SK-N-SH (cell line): ENCODE data around the gene C15orf39. TPM values are rescaled to one million over a fixed set of nuclear protein-coding genes. Genes with fewer than 3 reads are reported as not detected.
A peak's percentile ranks its signal among the peaks of the same experiment; 100 is the strongest.

Experiments
- CTCF ChIA-PET: fragments of 300-600, 350-600 bp; formaldehyde crosslinking; extraction: SDS; loops from one replicate; lab custom pipeline; 2021; lab: Yijun Ruan, JAX
- POLR2A ChIA-PET: fragments of 350-600 bp; sonication (Branson Sonifier 250); formaldehyde crosslinking; extraction: SDS; loops from one replicate; lab custom pipeline; 2020; ENCODE audit warnings: antibody characterized with exemption, inconsistent platforms; lab: Yijun Ruan, JAX
- DNase-seq: peaks from one replicate; pipeline ENCODE4 v3.0.0; 2012
- H2AFZ ChIP-seq: fragments of 200-600 bp; sonication (generic); 2 replicates; pipeline ENCODE4 v1.8.1; 2016; ENCODE audit warnings: antibody characterized with exemption, mild to moderate bottlenecking, low read depth
- H3F3A ChIP-seq: fragments of 200-600 bp; sonication (generic); replicated peaks from 2 replicates; pipeline ENCODE3; 2016; ENCODE audit warnings: antibody characterized with exemption, mild to moderate bottlenecking; ENCODE audit not compliant: insufficient read depth
- H3K27ac ChIP-seq, 2 experiments: fragments of 200-500 bp in 1 of 2; fragments of 200-600 bp in 1 of 2; sonication (Bioruptor generic) in 1 of 2; sonication (generic), shearing (Covaris generic) in 1 of 2; 2 replicates each; pipeline versions ENCODE4 v1.5.1 to v1.6.1; 2014 to 2016; ENCODE audit warnings: low read depth in 2 of 2, inconsistent platforms in 1 of 2, low read length in 1 of 2, mild to moderate bottlenecking in 1 of 2, mixed read lengths in 1 of 2
- H3K27me3 ChIP-seq: fragments of 200-600 bp; sonication (generic), shearing (Covaris generic); 2 replicates; pipeline ENCODE4 v1.6.1; 2016; ENCODE audit warnings: mixed run types; ENCODE audit not compliant: insufficient read depth
- H3K36me3 ChIP-seq, 2 experiments: fragments of 200-500 bp in 1 of 2; fragments of 200-600 bp in 1 of 2; sonication (Bioruptor generic) in 1 of 2; sonication (generic) in 1 of 2; replicated peaks in 1 of 2; 2 replicates each; pipeline versions ENCODE3 to v1.5.1; 2014 to 2016; ENCODE audit warnings: low read length in 1 of 2, mild to moderate bottlenecking in 1 of 2; ENCODE audit not compliant: insufficient read depth in 2 of 2, control insufficient read depth in 1 of 2
- H3K4me1 ChIP-seq, 2 experiments: fragments of 200-500 bp in 1 of 2; fragments of 200-600 bp in 1 of 2; sonication (Bioruptor generic) in 1 of 2; sonication (generic), shearing (Covaris generic) in 1 of 2; 2 replicates each; pipeline versions ENCODE4 v1.5.1 to v1.6.1; 2014 to 2016; ENCODE audit warnings: low read depth in 1 of 2, low read length in 1 of 2, mixed run types in 1 of 2; ENCODE audit not compliant: insufficient read depth in 2 of 2, control insufficient read depth in 1 of 2
- H3K4me2 ChIP-seq: fragments of 200-600 bp; sonication (generic), shearing (Covaris generic); 2 replicates; pipeline ENCODE4 v1.6.1; 2017; ENCODE audit warnings: mixed run types
- H3K4me3 ChIP-seq, 2 experiments: fragments of 200-500 bp in 1 of 2; fragments of 200-600 bp in 1 of 2; sonication (Bioruptor generic) in 1 of 2; sonication (generic), shearing (Covaris generic) in 1 of 2; 2 replicates each; pipeline versions ENCODE4 v1.5.1 to v1.8.1; 2014 to 2016; ENCODE audit warnings: low read depth in 2 of 2, inconsistent platforms in 1 of 2, low read length in 1 of 2, mild to moderate bottlenecking in 1 of 2, mixed read lengths in 1 of 2, moderate library complexity in 1 of 2
- H3K79me2 ChIP-seq: fragments of 200-600 bp; sonication (generic); 2 replicates; pipeline ENCODE4 v1.8.1; 2017; ENCODE audit warnings: mild to moderate bottlenecking; ENCODE audit not compliant: insufficient read depth
- H3K9ac ChIP-seq: fragments of 200-600 bp; sonication (generic); 2 replicates; pipeline ENCODE4 v1.6.1; 2017; ENCODE audit warnings: mixed run types
- H3K9me2 ChIP-seq: fragments of 200-600 bp; sonication (generic); 2 replicates; pipeline ENCODE4 v1.6.1; 2017; ENCODE audit warnings: mixed run types
- H3K9me3 ChIP-seq: fragments of 200-600 bp; sonication (generic); 2 replicates; pipeline ENCODE4 v1.6.1; 2017; ENCODE audit warnings: mixed run types, mild to moderate bottlenecking, moderate library complexity
- H4K20me1 ChIP-seq: fragments of 200-600 bp; sonication (generic); 2 replicates; pipeline ENCODE4 v1.6.1; 2017; ENCODE audit warnings: mild to moderate bottlenecking, mixed run types; ENCODE audit not compliant: insufficient read depth
- CHD2 ChIP-seq: fragments of 150-350 bp; IDR thresholded peaks from 2 replicates; pipeline ENCODE4 v1.6.1; 2018; ENCODE audit warnings: low read length; ENCODE audit not compliant: partially characterized antibody
- ELF1 ChIP-seq: IDR thresholded peaks from 2 replicates; pipeline ENCODE4 v1.4.0; 2012
- EP300 ChIP-seq, 2 experiments: IDR thresholded peaks; 2 replicates each; pipeline versions ENCODE4 v1.4.0 to v1.6.1; 2012; ENCODE audit warnings: borderline replicate concordance in 1 of 2, low read depth in 1 of 2, low read length in 1 of 2
- EZH2phosphoT487 ChIP-seq: fragments of 200-600 bp; sonication (generic); IDR thresholded peaks from 2 replicates; pipeline ENCODE4 v1.6.1; 2017; ENCODE audit warnings: low read depth, mixed run types, mild to moderate bottlenecking, antibody characterized with exemption, moderate library complexity, borderline replicate concordance
- FOXJ3 ChIP-seq: sonication (generic); formaldehyde crosslinking; IDR thresholded peaks from 2 replicates; pipeline ENCODE4 v1.5.1; 2020; ENCODE audit warnings: mild to moderate bottlenecking, missing genetic modification reagents
- FOXM1 ChIP-seq: IDR thresholded peaks from 2 replicates; pipeline ENCODE4 v1.4.0; 2012; ENCODE audit warnings: low read depth, mild to moderate bottlenecking
- GABPA ChIP-seq: IDR thresholded peaks from 2 replicates; pipeline ENCODE4 v1.4.0; 2012; ENCODE audit warnings: low read depth, mild to moderate bottlenecking
- GATA2 ChIP-seq: sonication (generic); formaldehyde crosslinking; IDR thresholded peaks from 2 replicates; pipeline ENCODE4 v1.5.0; 2020; ENCODE audit warnings: mild to moderate bottlenecking, missing genetic modification reagents
- JUND ChIP-seq: IDR thresholded peaks from 2 replicates; pipeline ENCODE4 v1.4.0; 2012
- MEF2A ChIP-seq: IDR thresholded peaks from 2 replicates; pipeline ENCODE4 v1.4.0; 2012; ENCODE audit warnings: low read depth, borderline replicate concordance
- MXI1 ChIP-seq: IDR thresholded peaks from 2 replicates; pipeline ENCODE4 v1.6.1; 2012; ENCODE audit warnings: mild to moderate bottlenecking, low read depth, low read length, improper control_type of control experiment
- NFIC ChIP-seq: IDR thresholded peaks from 2 replicates; pipeline ENCODE4 v1.4.0; 2012; ENCODE audit warnings: borderline replicate concordance
- RAD21 ChIP-seq: IDR thresholded peaks from 2 replicates; pipeline ENCODE4 v1.6.1; 2012; ENCODE audit warnings: mild to moderate bottlenecking, low read length
- RCOR1 ChIP-seq: fragments of 150-350 bp; IDR thresholded peaks from 2 replicates; pipeline ENCODE4 v1.6.1; 2017; ENCODE audit warnings: antibody characterized with exemption, low read length
- RFX5 ChIP-seq: IDR thresholded peaks from 2 replicates; pipeline ENCODE4 v1.6.1; 2012; ENCODE audit warnings: mild to moderate bottlenecking, improper control_type of control experiment, low read length
- WGBS: methylation state at CpG from one replicate; pipeline ENCODE4 v1.1.6; 2017; ENCODE audit warnings: low lambda C conversion rate; 5-methylcytosine and 5-hydroxymethylcytosine counted together
- polyA plus RNA-seq, 3 experiments: library from polyadenylated mRNA; depleted of rRNA; stranded (reverse); fragments of >200 nt; gene quantifications; 2 replicates each; pipeline ENCODE4 v1.2.3, GENCODE V29; 2012
- TF ChIP-seq, protein P1 (sequence below): fragments of 150-350 bp; IDR thresholded peaks from 2 replicates; pipeline ENCODE4 v1.6.1; 2016; ENCODE audit warnings: mild to moderate bottlenecking, low read depth, low read length
- TF ChIP-seq, protein P2 (sequence below): IDR thresholded peaks from 2 replicates; pipeline ENCODE4 v1.6.1; 2012; ENCODE audit warnings: mild to moderate bottlenecking, low read depth, low read length, moderate library complexity
- TF ChIP-seq, protein P3 (sequence below): IDR thresholded peaks from 2 replicates; pipeline ENCODE4 v1.4.0; 2012; ENCODE audit warnings: low read depth

Gene C15orf39
- polyA plus RNA-seq, 1 of the 3 experiments (the other 2 are of a cell fraction): 2.5 TPM

DNA sequence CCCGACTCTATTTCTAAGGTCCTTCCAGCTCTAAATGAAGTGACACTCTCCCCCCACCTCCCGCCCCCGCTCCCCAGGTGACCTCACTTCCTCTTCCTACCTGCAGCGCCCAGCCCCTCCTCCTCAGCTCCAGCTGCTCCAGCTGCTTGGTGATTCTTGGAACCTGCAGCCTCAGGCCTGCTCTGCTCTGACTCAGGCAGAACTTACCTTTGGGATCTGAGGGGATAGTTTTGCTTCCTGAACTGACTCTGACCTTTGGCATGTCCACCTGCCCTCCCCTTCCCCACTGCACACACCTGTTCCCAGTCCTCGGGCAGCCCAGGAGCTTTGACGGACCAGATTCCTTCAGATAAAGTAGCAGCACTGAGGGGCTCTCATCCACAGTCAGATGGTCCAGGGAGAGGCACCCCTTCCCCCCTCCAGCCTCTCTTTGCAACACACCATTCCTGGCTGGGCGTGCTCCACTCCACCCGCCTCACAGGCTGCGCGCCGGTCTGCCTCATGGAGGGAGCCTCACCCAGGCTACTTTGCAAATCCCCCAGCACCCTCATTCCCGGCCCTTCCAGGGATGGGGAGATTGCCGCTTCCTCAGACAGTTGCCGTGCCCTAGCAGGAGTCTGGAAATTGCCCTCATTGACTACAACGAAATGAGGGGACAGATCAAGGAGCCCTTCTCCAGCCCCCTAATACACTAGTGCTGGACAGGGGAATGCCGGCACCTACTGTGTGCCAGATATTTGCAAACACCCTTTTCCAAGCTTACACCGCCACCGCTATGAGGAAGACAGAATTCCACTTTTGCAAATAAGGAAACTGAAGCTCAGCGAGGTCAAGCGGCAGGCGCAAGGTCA lies 692 bp upstream of the C15orf39 start:
- no peaks in the 10 kb centered on the region for H3K27me3 ChIP-seq
- peaks cover 9 to 39% of the 10 kb centered on the region in 2 experiments; a peak in 1 of 4 replicates for H3K4me1 ChIP-seq
- H3K9ac ChIP-seq: peak overlapping the region; percentile 50
- no peak for TF ChIP-seq RFX5
- TF ChIP-seq MXI1: no peak
- no peak for TF ChIP-seq JUND
- no peak for TF ChIP-seq GATA2
- TF ChIP-seq RAD21: no peak
- TF ChIP-seq, protein P1, sequence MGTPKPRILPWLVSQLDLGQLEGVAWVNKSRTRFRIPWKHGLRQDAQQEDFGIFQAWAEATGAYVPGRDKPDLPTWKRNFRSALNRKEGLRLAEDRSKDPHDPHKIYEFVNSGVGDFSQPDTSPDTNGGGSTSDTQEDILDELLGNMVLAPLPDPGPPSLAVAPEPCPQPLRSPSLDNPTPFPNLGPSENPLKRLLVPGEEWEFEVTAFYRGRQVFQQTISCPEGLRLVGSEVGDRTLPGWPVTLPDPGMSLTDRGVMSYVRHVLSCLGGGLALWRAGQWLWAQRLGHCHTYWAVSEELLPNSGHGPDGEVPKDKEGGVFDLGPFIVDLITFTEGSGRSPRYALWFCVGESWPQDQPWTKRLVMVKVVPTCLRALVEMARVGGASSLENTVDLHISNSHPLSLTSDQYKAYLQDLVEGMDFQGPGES: no peak
- TF ChIP-seq GABPA: no peak
- TF ChIP-seq, protein P2, sequence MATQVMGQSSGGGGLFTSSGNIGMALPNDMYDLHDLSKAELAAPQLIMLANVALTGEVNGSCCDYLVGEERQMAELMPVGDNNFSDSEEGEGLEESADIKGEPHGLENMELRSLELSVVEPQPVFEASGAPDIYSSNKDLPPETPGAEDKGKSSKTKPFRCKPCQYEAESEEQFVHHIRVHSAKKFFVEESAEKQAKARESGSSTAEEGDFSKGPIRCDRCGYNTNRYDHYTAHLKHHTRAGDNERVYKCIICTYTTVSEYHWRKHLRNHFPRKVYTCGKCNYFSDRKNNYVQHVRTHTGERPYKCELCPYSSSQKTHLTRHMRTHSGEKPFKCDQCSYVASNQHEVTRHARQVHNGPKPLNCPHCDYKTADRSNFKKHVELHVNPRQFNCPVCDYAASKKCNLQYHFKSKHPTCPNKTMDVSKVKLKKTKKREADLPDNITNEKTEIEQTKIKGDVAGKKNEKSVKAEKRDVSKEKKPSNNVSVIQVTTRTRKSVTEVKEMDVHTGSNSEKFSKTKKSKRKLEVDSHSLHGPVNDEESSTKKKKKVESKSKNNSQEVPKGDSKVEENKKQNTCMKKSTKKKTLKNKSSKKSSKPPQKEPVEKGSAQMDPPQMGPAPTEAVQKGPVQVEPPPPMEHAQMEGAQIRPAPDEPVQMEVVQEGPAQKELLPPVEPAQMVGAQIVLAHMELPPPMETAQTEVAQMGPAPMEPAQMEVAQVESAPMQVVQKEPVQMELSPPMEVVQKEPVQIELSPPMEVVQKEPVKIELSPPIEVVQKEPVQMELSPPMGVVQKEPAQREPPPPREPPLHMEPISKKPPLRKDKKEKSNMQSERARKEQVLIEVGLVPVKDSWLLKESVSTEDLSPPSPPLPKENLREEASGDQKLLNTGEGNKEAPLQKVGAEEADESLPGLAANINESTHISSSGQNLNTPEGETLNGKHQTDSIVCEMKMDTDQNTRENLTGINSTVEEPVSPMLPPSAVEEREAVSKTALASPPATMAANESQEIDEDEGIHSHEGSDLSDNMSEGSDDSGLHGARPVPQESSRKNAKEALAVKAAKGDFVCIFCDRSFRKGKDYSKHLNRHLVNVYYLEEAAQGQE: no peak
- TF ChIP-seq, protein P3, sequence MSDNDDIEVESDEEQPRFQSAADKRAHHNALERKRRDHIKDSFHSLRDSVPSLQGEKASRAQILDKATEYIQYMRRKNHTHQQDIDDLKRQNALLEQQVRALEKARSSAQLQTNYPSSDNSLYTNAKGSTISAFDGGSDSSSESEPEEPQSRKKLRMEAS: no peak
- no peak for TF ChIP-seq EP300 (IDR thresholded peaks at IDR 0.05; ENCODE audit: borderline replicate concordance in 1 of 2, low read depth in 1 of 2, low read length in 1 of 2)
- no peak for TF ChIP-seq RCOR1
- TF ChIP-seq NFIC: no peak
- no peak for TF ChIP-seq CHD2
- no peak for TF ChIP-seq FOXJ3
- TF ChIP-seq EZH2phosphoT487: no peak
- TF ChIP-seq FOXM1: no peak
- TF ChIP-seq MEF2A: no peak
- TF ChIP-seq ELF1: no peak
- H3K36me3 ChIP-seq: no peaks in the 10 kb centered on the region
- peak overlapping the region; percentile 74 to 83 for H3K4me3 ChIP-seq
- CTCF ChIA-PET: interaction anchor here (0.6 to 3.7 kb wide), 28 partner anchors 8 to 246 kb away, joined by 3 to 34 read pairs (median 4); partner anchors contain the start of gene PPCDC
- peaks cover 40% of the 10 kb centered on the region for H3K79me2 ChIP-seq
- H4K20me1 ChIP-seq: peaks cover 34% of the 10 kb centered on the region
- no peaks in the 10 kb centered on the region for H3F3A ChIP-seq
- peak overlapping the region in 1 of 2 experiments; percentile 59; a peak in 1 of 4 replicates for H3K27ac ChIP-seq
- H2AFZ ChIP-seq: peak overlapping the region; percentile 99
- POLR2A ChIA-PET: interaction anchor here (1.0 to 1.5 kb wide), 4 partner anchors 148 to 178 kb away, joined by 3 to 7 read pairs (median 4); partner anchors contain the start of gene PPCDC
- no peaks in the 10 kb centered on the region for H3K9me2 ChIP-seq
- no peaks in the 10 kb centered on the region for H3K9me3 ChIP-seq
- peak overlapping the region; percentile 100 for H3K4me2 ChIP-seq
- no peak for DNase-seq
- WGBS: 60% methylated on average over 21 of the region's 21 CpGs
